WTC11 (cell line): Measurements from ENCODE around the gene HAPLN3.

Experiments used
- CTCF ChIP-seq: fragments of 200-600 bp; IDR thresholded peaks from 2 replicates; pipeline ENCODE4 v1.8.0; 2022; ENCODE audit warnings: antibody characterized with exemption
- FOXP1 ChIP-seq: sonication (generic); formaldehyde crosslinking; IDR thresholded peaks from 2 replicates; pipeline ENCODE4 v1.8.0; 2022; ENCODE audit warnings: missing genetic modification reagents, mild to moderate bottlenecking, moderate library complexity, borderline replicate concordance
- IRF1 ChIP-seq: sonication (generic); formaldehyde crosslinking; IDR thresholded peaks from 2 replicates; pipeline ENCODE4 v1.8.0; 2023; ENCODE audit warnings: missing genetic modification reagents

GRCh38 chr15:88878720-88879184 lies 16.6 kb downstream of the HAPLN3 start:
- TF ChIP-seq CTCF (peak; percentile 60), IRF1 (CRISPR knock-in tag) (no peak), FOXP1 (CRISPR knock-in tag) (no peak)
